Fibroblast of lung (primary cell): ENCODE results near the gene PXDC1. TPM values are rescaled to one million over a fixed set of nuclear protein-coding genes. Genes with fewer than 3 reads are reported as not detected.

Experiments used
- DNase-seq, 2 donors: peaks; one replicate each; pipeline versions ENCODE4 v3.0.0 to v3.0.0-alpha.2; 2010; ENCODE audit warnings: low read depth in 2 of 2
- H2AFZ ChIP-seq: 2 replicates; pipeline ENCODE4 v1.5.1; 2012; ENCODE audit warnings: low read length, control low read depth, inconsistent platforms
- H3K27ac ChIP-seq: 2 replicates; pipeline ENCODE4 v1.5.1; 2011; ENCODE audit warnings: low read length, control low read depth; ENCODE audit not compliant: insufficient read depth
- H3K27me3 ChIP-seq: 2 replicates; pipeline ENCODE4 v1.5.1; 2011; ENCODE audit warnings: mild to moderate bottlenecking, low read length; ENCODE audit not compliant: control insufficient read depth, insufficient read depth
- H3K36me3 ChIP-seq: 2 replicates; pipeline ENCODE4 v1.5.1; 2011; ENCODE audit warnings: low read length; ENCODE audit not compliant: control insufficient read depth, insufficient read depth
- H3K4me1 ChIP-seq: 2 replicates; pipeline ENCODE4 v1.5.1; 2011; ENCODE audit warnings: low read length; ENCODE audit not compliant: control insufficient read depth, insufficient read depth; ENCODE audit errors: extremely low read depth
- H3K4me2 ChIP-seq: 2 replicates; pipeline ENCODE4 v1.5.1; 2011; ENCODE audit warnings: low read length, control low read depth; ENCODE audit not compliant: insufficient read depth; ENCODE audit errors: extremely low read depth
- H3K4me3 ChIP-seq, 4 experiments: fragments of 200-600 bp in 1 of 4; sonication (generic) in 1 of 4; replicated peaks in 1 of 4; 2 replicates each; pipeline ENCODE4 v1.5.1; 2011 to 2016; ENCODE audit warnings: low read length in 4 of 4, low read depth in 3 of 4, mild to moderate bottlenecking in 3 of 4, control low read depth in 2 of 4, inconsistent platforms in 1 of 4, mixed read lengths in 1 of 4; ENCODE audit not compliant: insufficient read depth in 1 of 4; ENCODE audit errors: control extremely low read depth in 1 of 4
- H3K79me2 ChIP-seq: 2 replicates; pipeline ENCODE4 v1.5.1; 2012; ENCODE audit warnings: mild to moderate bottlenecking, low read length, inconsistent platforms; ENCODE audit not compliant: control insufficient read depth, insufficient read depth
- H3K9ac ChIP-seq: 2 replicates; pipeline ENCODE4 v1.5.1; 2011; ENCODE audit warnings: mild to moderate bottlenecking, low read length, control low read depth; ENCODE audit not compliant: insufficient read depth
- H3K9me3 ChIP-seq: 2 replicates; pipeline ENCODE4 v1.5.1; 2012; ENCODE audit warnings: low read depth, low read length; ENCODE audit not compliant: control insufficient read depth, insufficient read depth
- H4K20me1 ChIP-seq: 2 replicates; pipeline ENCODE4 v1.5.1; 2011; ENCODE audit warnings: low read length; ENCODE audit not compliant: control insufficient read depth, insufficient read depth; ENCODE audit errors: extremely low read depth
- EZH2 ChIP-seq: IDR thresholded peaks from 2 replicates; pipeline ENCODE4 v1.5.1; 2012; ENCODE audit warnings: low read length, control low read depth, mild to moderate bottlenecking; ENCODE audit errors: missing control alignments
- polyA plus RNA-seq, 2 donors: library from polyadenylated mRNA; depleted of rRNA in 1 of 2; stranded (reverse) in 1 of 2; unstranded in 1 of 2; fragments of >200 nt; gene quantifications; 2 replicates each; pipeline ENCODE4 v1.2.1, GENCODE V29; 2011 to 2012; ENCODE audit warnings: missing spikeins in 1 of 2
- total RNA-seq: library from RNA; depleted of rRNA; stranded (reverse); fragments of >200 nt; gene quantifications from 2 replicates; pipeline ENCODE4 v1.2.1, GENCODE V29; 2014
- TF ChIP-seq, protein P1 (sequence below), 2 donors: IDR thresholded peaks in 1 of 2; conservative IDR thresholded peaks in 1 of 2; 1 replicate in 1 of 2; 2 replicates in 1 of 2; pipeline ENCODE4 v1.5.1; 2011 to 2012; ENCODE audit warnings: low read length in 2 of 2, control low read depth in 1 of 2, inconsistent platforms in 1 of 2, low read depth in 1 of 2, mild to moderate bottlenecking in 1 of 2

The PXDC1 gene
- total and polyA plus RNA-seq, 2 donors (not counting 1 experiment from before 2014, with no cell fraction given) = 30.3 to 52.7 TPM

GRCh38 chr6:3781504-3781903 lies 30.0 kb upstream of the PXDC1 start:
- TF ChIP-seq EZH2 = no peak
- TF ChIP-seq, protein P1, sequence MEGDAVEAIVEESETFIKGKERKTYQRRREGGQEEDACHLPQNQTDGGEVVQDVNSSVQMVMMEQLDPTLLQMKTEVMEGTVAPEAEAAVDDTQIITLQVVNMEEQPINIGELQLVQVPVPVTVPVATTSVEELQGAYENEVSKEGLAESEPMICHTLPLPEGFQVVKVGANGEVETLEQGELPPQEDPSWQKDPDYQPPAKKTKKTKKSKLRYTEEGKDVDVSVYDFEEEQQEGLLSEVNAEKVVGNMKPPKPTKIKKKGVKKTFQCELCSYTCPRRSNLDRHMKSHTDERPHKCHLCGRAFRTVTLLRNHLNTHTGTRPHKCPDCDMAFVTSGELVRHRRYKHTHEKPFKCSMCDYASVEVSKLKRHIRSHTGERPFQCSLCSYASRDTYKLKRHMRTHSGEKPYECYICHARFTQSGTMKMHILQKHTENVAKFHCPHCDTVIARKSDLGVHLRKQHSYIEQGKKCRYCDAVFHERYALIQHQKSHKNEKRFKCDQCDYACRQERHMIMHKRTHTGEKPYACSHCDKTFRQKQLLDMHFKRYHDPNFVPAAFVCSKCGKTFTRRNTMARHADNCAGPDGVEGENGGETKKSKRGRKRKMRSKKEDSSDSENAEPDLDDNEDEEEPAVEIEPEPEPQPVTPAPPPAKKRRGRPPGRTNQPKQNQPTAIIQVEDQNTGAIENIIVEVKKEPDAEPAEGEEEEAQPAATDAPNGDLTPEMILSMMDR (conservative IDR thresholded peaks at IDR 0.05 in 1 of 2, IDR thresholded peaks at IDR 0.05 in 1 of 2; ENCODE audit: low read depth in 1 of 2, low read length in 2 of 2) = no peak
- Histone ChIP-seq H3K36me3 (no peaks in the 10 kb centered on the region), H4K20me1 (no peaks in the 10 kb centered on the region), H3K27me3 (no peaks in the 10 kb centered on the region), H3K79me2 (no peaks in the 10 kb centered on the region), H3K9ac (no peak overlapping the region), H3K9me3 (no peaks in the 10 kb centered on the region), H2AFZ (no peak overlapping the region), H3K27ac (no peak overlapping the region), H3K4me2 (no peak overlapping the region), H3K4me3 (no peak overlapping the region), H3K4me1 (peaks cover 4% of the 10 kb centered on the region)
- no peak for DNase-seq

DNA sequence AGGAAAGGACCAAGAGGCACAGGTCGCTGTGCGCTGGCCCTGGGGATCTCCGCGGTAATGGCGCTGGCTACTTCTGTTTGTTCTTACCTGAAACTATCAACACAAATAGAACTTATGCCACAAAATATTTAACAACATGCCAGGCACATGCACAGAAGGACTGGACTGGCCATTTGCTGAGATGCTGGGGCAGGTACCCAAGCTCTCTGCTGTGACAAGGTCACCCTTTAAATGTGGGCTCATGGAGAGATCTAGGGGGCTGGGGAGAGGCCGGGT lies 28.0 kb upstream of the PXDC1 start:
- DNase-seq = no peak
- no peak overlapping the region for H3K9ac ChIP-seq
- TF ChIP-seq, protein P1 (conservative IDR thresholded peaks at IDR 0.05 in 1 of 2, IDR thresholded peaks at IDR 0.05 in 1 of 2; ENCODE audit: low read depth in 1 of 2, low read length in 2 of 2) = no peak
- no peak overlapping the region for H3K4me3 ChIP-seq
- H3K27me3 ChIP-seq = no peaks in the 10 kb centered on the region
- no peak overlapping the region for H3K4me2 ChIP-seq
- no peak overlapping the region for H3K27ac ChIP-seq
- no peaks in the 10 kb centered on the region for H4K20me1 ChIP-seq
- H3K9me3 ChIP-seq = no peaks in the 10 kb centered on the region
- H3K4me1 ChIP-seq = peaks cover 4% of the 10 kb centered on the region
- no peaks in the 10 kb centered on the region for H3K79me2 ChIP-seq
- no peaks in the 10 kb centered on the region for H3K36me3 ChIP-seq
- no peak overlapping the region for H2AFZ ChIP-seq

- H3K4me1 ChIP-seq = peaks cover 4% of the 10 kb centered on the region
- H3K27ac ChIP-seq = no peak overlapping the region
- H3K4me2 ChIP-seq = no peak overlapping the region
- H3K9me3 ChIP-seq = no peaks in the 10 kb centered on the region
- no peaks in the 10 kb centered on the region for H3K27me3 ChIP-seq
- TF ChIP-seq, protein P1 (conservative IDR thresholded peaks at IDR 0.05 in 1 of 2, IDR thresholded peaks at IDR 0.05 in 1 of 2; ENCODE audit: low read depth in 1 of 2, low read length in 2 of 2) = no peak
- no peak for TF ChIP-seq EZH2
- H3K9ac ChIP-seq = no peak overlapping the region
- no peak overlapping the region for H2AFZ ChIP-seq
- no peak for DNase-seq
- no peaks in the 10 kb centered on the region for H4K20me1 ChIP-seq
- H3K79me2 ChIP-seq = no peaks in the 10 kb centered on the region
- H3K4me3 ChIP-seq = no peak overlapping the region
- no peaks in the 10 kb centered on the region for H3K36me3 ChIP-seq
Observed at GRCh38 chr6:3778701-3779573, 27.4 kb upstream of the PXDC1 start.
